Measurements from ENCODE around the gene CHMP2A.

GRCh38 chr19:58573658-58574164 lies 18.8 kb upstream of the CHMP2A start:
- no peak for TF ChIP-seq POLR2A (IDR thresholded peaks at IDR 0.05)
- no peak for TF ChIP-seq CTCF (IDR thresholded peaks at IDR 0.05)
